ENCODE results near the gene TMTC1. TPM values are rescaled to one million over a fixed set of nuclear protein-coding genes. Genes with fewer than 3 reads are reported as not detected.

TMTC1 gene
- total and polyA plus RNA-seq, 9 of the 15 experiments (the other 6 are each of a cell fraction or from before 2014, with no cell fraction given): under 0.01 to 0.18 (median 0.06) TPM; not detected in 2

- no TSS peak for BruUV-seq (replicated peaks)
- intact Hi-C loops (cut with micrococcal nuclease) (no loop called here), in situ Hi-C loops (cut with MboI) (no loop called here)
- Histone ChIP-seq H3K79me2 (ENCODE audit: control insufficient read depth, insufficient read depth, low read length) (no peaks in the 10 kb centered on the region), H2AFZ (ENCODE audit: low read depth, low read length) (no peak overlapping the region), H3K9me3 (replicated peaks; ENCODE audit: control insufficient read depth, insufficient read depth, low read depth, low read length) (no peaks in the 10 kb centered on the region), H3K27me3 (ENCODE audit: control insufficient read depth in 2 of 2, insufficient read depth in 2 of 2, low read length in 2 of 2) (no peaks in the 10 kb centered on the region), H3K4me2 (ENCODE audit: insufficient read depth, low read length) (no peak overlapping the region), H3K4me1 (replicated peaks in 1 of 2; ENCODE audit: control insufficient read depth in 2 of 2, insufficient read depth in 2 of 2, low read length in 2 of 2) (no peaks in the 10 kb centered on the region), H3K9me1 (ENCODE audit: control insufficient read depth, insufficient read depth, low read length) (no peaks in the 10 kb centered on the region), H4K20me1 (replicated peaks; ENCODE audit: control insufficient read depth, insufficient read depth, low read length) (no peaks in the 10 kb centered on the region), H3K36me3 (ENCODE audit: control insufficient read depth, insufficient read depth, low read length) (no peaks in the 10 kb centered on the region), H3K27ac (ENCODE audit: extremely low read depth, low read depth, low read length) (no peak overlapping the region), H3K9ac (ENCODE audit: insufficient read depth in 1 of 2, low read depth in 2 of 2, low read length in 2 of 2) (no peak overlapping the region), H3K4me3 (no peak overlapping the region)
- ChIA-PET POLR2A (no interaction called here), CTCF (ENCODE audit: low intra/inter-chr PET ratio) (no interaction called here)
- TF ChIP-seq GABPA (tag; conservative IDR thresholded peaks at IDR 0.05; ENCODE audit: low read depth): no peak
- no peak for TF ChIP-seq PHB (CRISPR knock-in tag; IDR thresholded peaks at IDR 0.05)
- TF ChIP-seq POLR2G (IDR thresholded peaks at IDR 0.05; ENCODE audit: low read depth, low read length): no peak
- TF ChIP-seq CBFB (CRISPR knock-in tag; IDR thresholded peaks at IDR 0.05): no peak
- no peak for TF ChIP-seq MXI1 (IDR thresholded peaks at IDR 0.05; ENCODE audit: low read depth, low read length)
- 0% methylated on average over 5 of the region's 5 CpGs for WGBS (ENCODE audit: insufficient coverage, low coverage, missing lambda C conversion rate)
- FAIRE-seq (no peak), ATAC-seq (no peak), DNase-seq (ENCODE audit: extremely low read depth in 1 of 4, low spot score in 3 of 4) (no peak)
These were observed 73.6 kb downstream of the TMTC1 start for GRCh38 chr12:29710104-29710503.

GRCh38 chr12:29709496-29710040 is 74.2 kb downstream of the TMTC1 start:
- Histone ChIP-seq H3K36me3 (ENCODE audit: control insufficient read depth, insufficient read depth, low read length) (no peaks in the 10 kb centered on the region), H3K4me1 (replicated peaks in 1 of 2; ENCODE audit: control insufficient read depth in 2 of 2, insufficient read depth in 2 of 2, low read length in 2 of 2) (no peaks in the 10 kb centered on the region), H2AFZ (ENCODE audit: low read depth, low read length) (no peak overlapping the region), H3K27me3 (ENCODE audit: control insufficient read depth in 2 of 2, insufficient read depth in 2 of 2, low read length in 2 of 2) (no peaks in the 10 kb centered on the region), H3K4me2 (ENCODE audit: insufficient read depth, low read length) (no peak overlapping the region), H3K9ac (ENCODE audit: insufficient read depth in 1 of 2, low read depth in 2 of 2, low read length in 2 of 2) (no peak overlapping the region), H3K9me3 (replicated peaks; ENCODE audit: control insufficient read depth, insufficient read depth, low read depth, low read length) (no peaks in the 10 kb centered on the region), H3K9me1 (ENCODE audit: control insufficient read depth, insufficient read depth, low read length) (no peaks in the 10 kb centered on the region), H4K20me1 (replicated peaks; ENCODE audit: control insufficient read depth, insufficient read depth, low read length) (no peaks in the 10 kb centered on the region), H3K4me3 (no peak overlapping the region), H3K27ac (ENCODE audit: extremely low read depth, low read depth, low read length) (no peak overlapping the region), H3K79me2 (ENCODE audit: control insufficient read depth, insufficient read depth, low read length) (no peaks in the 10 kb centered on the region)
- BruUV-seq (replicated peaks): no TSS peak
- DNase-seq (ENCODE audit: extremely low read depth in 1 of 4, low spot score in 3 of 4) (no peak), FAIRE-seq (no peak), ATAC-seq (no peak)
- WGBS (ENCODE audit: insufficient coverage, low coverage, missing lambda C conversion rate): 2% methylated on average over 3 of the region's 3 CpGs
- in situ Hi-C loops (cut with MboI) (no loop called here), intact Hi-C loops (cut with micrococcal nuclease) (no loop called here)
- ChIA-PET POLR2A (no interaction called here), CTCF (ENCODE audit: low intra/inter-chr PET ratio) (no interaction called here)
- TF ChIP-seq TRIM28 (IDR thresholded peaks at IDR 0.05): no peak
- TF ChIP-seq SRSF9 (IDR thresholded peaks at IDR 0.05; ENCODE audit: borderline replicate concordance, low read depth, low read length): no peak
- no peak for TF ChIP-seq ZNF717 (CRISPR knock-in tag; IDR thresholded peaks at IDR 0.05)
- no peak for TF ChIP-seq IRF9 (tag; IDR thresholded peaks at IDR 0.05)
- TF ChIP-seq ZNF444 (CRISPR knock-in tag; IDR thresholded peaks at IDR 0.05): no peak
- TF ChIP-seq ZNF277 (CRISPR knock-in tag; IDR thresholded peaks at IDR 0.05; ENCODE audit: borderline replicate concordance): no peak
- TF ChIP-seq E2F3 (CRISPR knock-in tag; IDR thresholded peaks at IDR 0.05): no peak
- no peak for TF ChIP-seq ETV6 (IDR thresholded peaks at IDR 0.05; ENCODE audit: borderline replicate concordance in 1 of 2, low read depth in 2 of 2, low read length in 1 of 2)
- no peak for TF ChIP-seq ETV6 (CRISPR knock-in tag; IDR thresholded peaks at IDR 0.05; ENCODE audit: borderline replicate concordance)

Data from K562 (cell line).